ENCODE results near the gene ARMC7.

- TF ChIP-seq CTCF (conservative IDR thresholded peaks at IDR 0.05; ENCODE audit: low read depth, low read length) (no peak), EZH2 (IDR thresholded peaks at IDR 0.05; ENCODE audit: borderline replicate concordance, low read depth, low read length, poor library complexity, severe bottlenecking) (no peak)
Observed at GRCh38 chr17:75096082-75096625, 13.6 kb upstream of the ARMC7 start.

All from A673 (cell line).